ENCODE data around the gene PDCD7. TPM values are rescaled to one million over a fixed set of nuclear protein-coding genes. Genes with fewer than 3 reads are reported as not detected.
"Not testable (repeated sequence)": the region's sequence is repeated elsewhere in the genome, so short reads cannot be mapped to it uniquely, and the experiment has no call there.

PDCD7 gene
- total and polyA plus RNA-seq, 2 donors, result 18.3 to 27.3 TPM

GRCh38 chr15:65082303-65082953 lies 51.2 kb downstream of the PDCD7 start:
- no peak overlapping the region for H3K4me3 ChIP-seq (ENCODE audit: low read depth, low read length)
- WGBS, result 31% methylated on average over 7 of the region's 7 CpGs
- H3K27ac ChIP-seq (ENCODE audit: low read depth), result no peak overlapping the region
- DNase-seq (ENCODE audit: extremely low spot score), result no peak
- H3K36me3 ChIP-seq (ENCODE audit: insufficient read depth), result no peaks in the 10 kb centered on the region
- peaks cover 2% of the 10 kb centered on the region for H3K4me1 ChIP-seq (ENCODE audit: insufficient read depth)

- no peak for DNase-seq (ENCODE audit: extremely low spot score)
- Histone ChIP-seq H3K27ac (ENCODE audit: low read depth) (no peak overlapping the region), H3K36me3 (ENCODE audit: insufficient read depth) (no peaks in the 10 kb centered on the region), H3K4me1 (ENCODE audit: insufficient read depth) (no peaks in the 10 kb centered on the region), H3K4me3 (ENCODE audit: low read depth, low read length) (no peak overlapping the region)
- 84% methylated on average over 5 of the region's 5 CpGs for WGBS
These were observed 51.9 kb downstream of the PDCD7 start for GRCh38 chr15:65081758-65082157.

GRCh38 chr15:65081270-65081669 lies 52.3 kb downstream of the PDCD7 start:
- DNase-seq (ENCODE audit: extremely low spot score), result no peak
- no peak overlapping the region for H3K27ac ChIP-seq (ENCODE audit: low read depth)
- no peaks in the 10 kb centered on the region for H3K4me1 ChIP-seq (ENCODE audit: insufficient read depth)
- WGBS, result 61% methylated on average over 6 of the region's 6 CpGs
- no peaks in the 10 kb centered on the region for H3K36me3 ChIP-seq (ENCODE audit: insufficient read depth)
- no peak overlapping the region for H3K4me3 ChIP-seq (ENCODE audit: low read depth, low read length)

- Histone ChIP-seq H3K4me3 (ENCODE audit: low read depth, low read length) (no peak overlapping the region), H3K27ac (ENCODE audit: low read depth) (no peak overlapping the region), H3K36me3 (ENCODE audit: insufficient read depth) (no peaks in the 10 kb centered on the region), H3K4me1 (ENCODE audit: insufficient read depth) (no peaks in the 10 kb centered on the region)
- no peak for DNase-seq (ENCODE audit: extremely low spot score)
- WGBS, result 94% methylated on average over 5 of the region's 5 CpGs
These were observed 54.0 kb downstream of the PDCD7 start for GRCh38 chr15:65079580-65079979.

- no peaks in the 10 kb centered on the region for H3K36me3 ChIP-seq (ENCODE audit: insufficient read depth)
- H3K27ac ChIP-seq (ENCODE audit: low read depth), result no peak overlapping the region
- H3K4me3 ChIP-seq (ENCODE audit: low read depth, low read length), result no peak overlapping the region
- WGBS, result 43% methylated on average over 24 of the region's 24 CpGs
- DNase-seq (ENCODE audit: extremely low spot score), result no peak
- no peaks in the 10 kb centered on the region for H3K4me1 ChIP-seq (ENCODE audit: insufficient read depth)
These were observed 55.6 kb downstream of the PDCD7 start for GRCh38 chr15:65077981-65078352.

- no peak for DNase-seq (ENCODE audit: extremely low spot score)
- Histone ChIP-seq H3K27ac (ENCODE audit: low read depth) (no peak overlapping the region), H3K36me3 (ENCODE audit: insufficient read depth) (no peaks in the 10 kb centered on the region), H3K4me3 (ENCODE audit: low read depth, low read length) (no peak overlapping the region), H3K4me1 (ENCODE audit: insufficient read depth) (no peaks in the 10 kb centered on the region)
- WGBS, result 72% methylated on average over 85 of the region's 85 CpGs
These were observed 56.2 kb downstream of the PDCD7 start for GRCh38 chr15:65077291-65077980.

- no peaks in the 10 kb centered on the region for H3K36me3 ChIP-seq (ENCODE audit: insufficient read depth)
- H3K27ac ChIP-seq (ENCODE audit: low read depth), result no peak within 1 kb of the TSS
- no peaks in the 10 kb centered on the region for H3K4me1 ChIP-seq (ENCODE audit: insufficient read depth)
- H3K4me3 ChIP-seq (ENCODE audit: low read depth, low read length), result no peak within 1 kb of the TSS
- 82% methylated on average over 73 of the region's 73 CpGs for WGBS
- no peak for DNase-seq (ENCODE audit: extremely low spot score)
These were observed 56.9 kb downstream of the PDCD7 start, which contains the start of gene KBTBD13 for GRCh38 chr15:65076486-65077290. KBTBD13 (plus strand) TSS chr15:65076746; CDS start chr15:65076816, 70 bp downstream.

GRCh38 chr15:65075607-65076395 lies 57.8 kb downstream of the PDCD7 start:
- not testable (repeated sequence) for DNase-seq (ENCODE audit: extremely low spot score); H3K27ac ChIP-seq (ENCODE audit: low read depth); H3K4me3 ChIP-seq (ENCODE audit: low read depth, low read length); H3K36me3 ChIP-seq (ENCODE audit: insufficient read depth); H3K4me1 ChIP-seq (ENCODE audit: insufficient read depth)
- WGBS, result 52% methylated on average over 12 of the region's 12 CpGs

- H3K4me1 ChIP-seq (ENCODE audit: insufficient read depth); H3K36me3 ChIP-seq (ENCODE audit: insufficient read depth); H3K4me3 ChIP-seq (ENCODE audit: low read depth, low read length); DNase-seq (ENCODE audit: extremely low spot score); H3K27ac ChIP-seq (ENCODE audit: low read depth): not testable (repeated sequence)
- WGBS, result 98% methylated on average over 19 of the region's 22 CpGs
These were observed 58.7 kb downstream of the PDCD7 start for GRCh38 chr15:65074946-65075345.

- Histone ChIP-seq H3K4me3 (ENCODE audit: low read depth, low read length) (no peak overlapping the region), H3K27ac (ENCODE audit: low read depth) (no peak overlapping the region), H3K4me1 (ENCODE audit: insufficient read depth) (no peaks in the 10 kb centered on the region), H3K36me3 (ENCODE audit: insufficient read depth) (no peaks in the 10 kb centered on the region)
- 93% methylated on average over 3 of the region's 3 CpGs for WGBS
- DNase-seq (ENCODE audit: extremely low spot score), result no peak
These were observed 61.0 kb downstream of the PDCD7 start for GRCh38 chr15:65072617-65073016.

GRCh38 chr15:65072027-65072426 lies 61.6 kb downstream of the PDCD7 start:
- no peaks in the 10 kb centered on the region for H3K4me1 ChIP-seq (ENCODE audit: insufficient read depth)
- H3K4me3 ChIP-seq (ENCODE audit: low read depth, low read length), result no peak overlapping the region
- H3K36me3 ChIP-seq (ENCODE audit: insufficient read depth), result no peaks in the 10 kb centered on the region
- no peak overlapping the region for H3K27ac ChIP-seq (ENCODE audit: low read depth)
- DNase-seq (ENCODE audit: extremely low spot score), result no peak
- WGBS, result 50% methylated on average over 1 of the region's 1 CpG

- Histone ChIP-seq H3K27ac (ENCODE audit: low read depth) (peak overlapping the region; percentile 71), H3K4me1 (ENCODE audit: insufficient read depth) (no peaks in the 10 kb centered on the region), H3K4me3 (ENCODE audit: low read depth, low read length) (no peak overlapping the region), H3K36me3 (ENCODE audit: insufficient read depth) (no peaks in the 10 kb centered on the region)
- no peak for DNase-seq (ENCODE audit: extremely low spot score)
- 27% methylated on average over 5 of the region's 5 CpGs for WGBS
These were observed 62.2 kb downstream of the PDCD7 start for GRCh38 chr15:65071381-65071811.
